Activated naive CD8-positive, alpha-beta T cell treated with anti-CD3 and anti-CD28 coated beads, Interleukin-2, amount 10 ng/mL, durations not matched to agents 7 days and 5 days (primary cell): Measurements from ENCODE around the gene GADL1. TPM values are rescaled to one million over a fixed set of nuclear protein-coding genes. Genes with fewer than 3 reads are reported as not detected.
A peak's percentile ranks its signal among the peaks of the same experiment; 100 is the strongest.

Experiments used
- ATAC-seq: fragments of 150-1000 bp; cut with Tn5 transposase; one replicate; pipeline ENCODE4 v1.10.0; 2021; ENCODE audit warnings: low read depth, moderate library complexity
- POLR2A ChIA-PET: fragments of 350-600 bp; sonication (Branson Sonifier 250); formaldehyde crosslinking; loops from one replicate; lab custom pipeline; 2021; ENCODE audit warnings: antibody characterized with exemption; lab: Charles Lee
- DNase-seq: peaks from one replicate; pipeline ENCODE4 v3.0.0; 2021
- H3K27ac Mint-ChIP-seq: one replicate; pipeline ENCODE4 v1.8.0; 2022; ENCODE audit warnings: mild to moderate bottlenecking, mixed read lengths
- H3K27me3 Mint-ChIP-seq: one replicate; pipeline ENCODE4 v1.8.0; 2022; ENCODE audit warnings: mild to moderate bottlenecking, moderate library complexity, mixed read lengths
- H3K36me3 Mint-ChIP-seq: one replicate; pipeline ENCODE4 v1.8.0; 2021; ENCODE audit warnings: mild to moderate bottlenecking, mixed read lengths
- H3K4me1 Mint-ChIP-seq: one replicate; pipeline ENCODE4 v1.8.0; 2021; ENCODE audit warnings: mixed read lengths
- H3K4me3 Mint-ChIP-seq: one replicate; pipeline ENCODE4 v1.8.0; 2022; ENCODE audit warnings: mild to moderate bottlenecking, moderate library complexity, mixed read lengths
- H3K9me3 Mint-ChIP-seq: one replicate; pipeline ENCODE4 v1.8.0; 2021; ENCODE audit warnings: mixed read lengths
- total RNA-seq, 2 experiments: library from RNA; stranded (reverse); gene quantifications; one replicate each; pipeline ENCODE4 v1.2.3, GENCODE V29; 2021

The GADL1 gene
- total RNA-seq, 2 experiments from 2014 or later, result not detected

DNA sequence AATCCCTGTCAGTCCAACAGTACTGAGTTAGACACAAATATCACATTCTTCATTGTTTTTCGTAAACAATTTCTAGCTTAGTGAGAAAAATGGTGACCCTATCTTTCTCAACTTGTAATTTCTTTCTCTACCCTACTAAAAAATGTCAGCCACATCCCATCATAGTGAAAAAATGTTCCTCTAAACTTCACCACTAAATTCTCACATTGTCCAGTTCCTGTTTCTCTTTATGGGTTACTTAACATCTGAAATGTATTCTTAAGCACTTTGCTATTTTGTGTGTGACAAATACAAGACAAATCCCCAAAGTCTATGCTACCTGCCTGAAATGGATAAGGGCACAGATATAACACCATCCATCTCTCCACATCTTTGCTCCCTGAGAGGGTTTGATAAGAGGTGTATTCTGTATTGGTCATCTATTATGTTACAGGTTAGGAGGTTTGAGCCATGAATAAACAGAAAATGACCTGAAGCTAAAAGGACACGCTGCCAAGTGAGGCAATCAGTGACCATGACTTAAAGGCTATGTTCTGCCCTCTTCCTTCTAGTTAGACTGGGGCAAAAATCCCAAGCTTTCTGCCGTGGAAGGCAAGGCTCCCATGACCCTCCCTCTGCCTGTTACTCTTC is 118.2 kb downstream of the GADL1 start:
- no peaks in the 10 kb centered on the region for H3K36me3 Mint-ChIP-seq
- H3K27ac Mint-ChIP-seq, result no peak overlapping the region
- no peaks in the 10 kb centered on the region for H3K4me1 Mint-ChIP-seq
- no peak overlapping the region for H3K4me3 Mint-ChIP-seq
- POLR2A ChIA-PET, result no interaction called here
- DNase-seq (no peak), ATAC-seq (no peak)
- peaks cover 8% of the 10 kb centered on the region for H3K27me3 Mint-ChIP-seq
- H3K9me3 Mint-ChIP-seq, result no peaks in the 10 kb centered on the region

DNA sequence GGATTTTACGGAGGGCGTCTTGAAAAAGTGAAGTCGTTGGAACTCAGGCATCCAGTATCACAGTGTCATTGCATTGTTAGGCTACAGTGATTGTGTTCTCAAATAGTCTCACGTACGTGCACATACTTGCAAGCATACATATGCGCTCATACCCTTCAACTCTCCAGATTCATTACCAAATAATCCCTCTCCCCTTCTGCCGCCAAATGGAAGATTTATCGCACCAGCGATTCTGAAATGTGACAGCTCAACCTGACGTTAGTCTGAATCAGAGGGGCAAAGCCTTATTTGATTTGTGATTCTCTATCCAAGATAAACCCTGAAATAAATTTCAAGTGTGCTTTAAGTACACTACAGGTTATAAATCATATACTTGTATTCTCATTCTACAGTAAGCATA is 119.4 kb downstream of the GADL1 start:
- DNase-seq (no peak), ATAC-seq (no peak)
- Mint-ChIP-seq H3K9me3 (no peaks in the 10 kb centered on the region), H3K4me3 (no peak overlapping the region), H3K27ac (no peak overlapping the region), H3K4me1 (no peaks in the 10 kb centered on the region), H3K27me3 (peaks cover 5% of the 10 kb centered on the region), H3K36me3 (no peaks in the 10 kb centered on the region)
- POLR2A ChIA-PET, result no interaction called here

DNA sequence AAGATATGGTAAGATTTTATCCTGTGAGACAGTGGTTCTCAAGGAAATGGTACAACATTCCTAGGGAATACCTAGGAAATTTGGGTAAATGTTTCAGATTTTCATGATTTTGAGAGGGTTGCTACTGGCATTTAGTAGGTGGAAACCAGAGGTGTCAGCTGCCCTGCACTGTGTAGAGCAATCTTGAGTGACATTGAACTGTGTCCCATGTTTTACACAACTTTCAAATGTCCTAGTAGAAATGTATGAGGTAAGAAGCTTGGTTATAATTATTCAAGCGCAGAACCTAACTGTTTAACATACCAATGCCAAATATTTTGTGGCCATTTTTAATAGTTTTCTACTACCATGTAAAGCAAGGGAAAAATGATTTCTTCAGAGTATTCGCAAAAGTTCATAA is 120.4 kb downstream of the GADL1 start:
- Mint-ChIP-seq H3K27ac (no peak overlapping the region), H3K36me3 (no peaks in the 10 kb centered on the region), H3K9me3 (no peaks in the 10 kb centered on the region), H3K4me3 (no peak overlapping the region), H3K27me3 (peaks cover 5% of the 10 kb centered on the region), H3K4me1 (no peaks in the 10 kb centered on the region)
- ATAC-seq (no peak), DNase-seq (no peak)
- POLR2A ChIA-PET, result no interaction called here

DNA sequence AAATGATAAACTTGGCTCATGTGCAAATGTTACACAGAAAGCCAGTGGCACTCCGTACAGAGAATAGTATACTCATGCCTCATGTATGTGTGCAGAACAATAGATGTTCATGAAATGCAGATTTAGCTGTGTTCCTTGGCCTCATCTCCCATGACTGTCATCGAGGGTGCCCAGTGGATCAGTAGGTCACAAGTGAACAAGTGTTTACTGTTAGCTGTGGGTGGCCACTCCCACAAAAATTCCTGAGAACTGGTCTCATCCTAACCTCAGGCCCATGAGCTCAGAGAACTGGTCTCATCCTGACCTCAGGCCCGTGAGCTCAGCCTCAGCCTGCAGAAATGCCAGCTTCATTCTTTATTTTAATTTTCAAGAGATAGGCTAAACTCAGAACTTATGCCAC is 124.1 kb downstream of the GADL1 start:
- Mint-ChIP-seq H3K27me3 (peaks cover 7% of the 10 kb centered on the region), H3K36me3 (no peaks in the 10 kb centered on the region), H3K27ac (no peak overlapping the region), H3K4me1 (peaks cover 3% of the 10 kb centered on the region), H3K4me3 (no peak overlapping the region), H3K9me3 (no peaks in the 10 kb centered on the region)
- POLR2A ChIA-PET, result no interaction called here
- DNase-seq (no peak), ATAC-seq (no peak)

DNA sequence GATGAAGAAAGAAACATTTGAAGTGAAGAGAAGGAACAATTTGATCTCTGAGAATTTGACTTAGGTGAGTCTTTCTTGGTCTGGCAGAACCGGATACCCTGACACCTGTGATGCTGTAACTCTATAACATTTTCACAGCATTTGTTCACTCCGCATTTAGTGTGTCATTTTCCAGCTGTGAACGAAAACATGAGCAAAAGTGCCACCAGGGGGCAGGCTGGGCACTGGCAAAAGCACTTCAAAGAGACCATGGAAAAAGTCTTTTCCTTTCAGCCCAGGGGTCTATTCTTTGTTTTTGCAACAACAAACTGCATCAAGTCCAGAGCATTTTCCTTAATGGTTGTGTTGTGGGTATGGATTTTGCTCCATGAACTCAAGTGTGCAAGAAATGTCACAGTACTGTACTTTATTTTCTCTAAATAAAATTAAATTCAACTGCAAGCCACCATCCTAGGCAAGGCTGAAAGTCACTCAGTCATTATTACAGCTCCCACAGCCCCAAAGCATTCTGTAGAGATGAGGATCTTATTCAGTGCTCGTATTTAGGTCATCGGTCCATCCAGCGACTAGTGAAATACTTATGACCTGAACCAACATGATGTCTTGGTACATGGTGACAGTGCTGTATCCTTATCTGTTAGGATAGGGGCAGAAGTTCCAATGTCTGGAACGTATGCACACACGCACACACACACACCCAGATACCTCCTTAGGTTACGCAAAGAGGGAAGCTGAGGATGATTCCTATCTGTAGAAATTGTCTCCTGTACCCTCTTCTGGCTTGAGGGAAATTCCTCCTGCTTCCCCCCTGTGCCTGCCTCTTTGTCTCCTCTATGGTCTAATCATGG is 125.5 kb downstream of the GADL1 start:
- H3K4me1 Mint-ChIP-seq, result peaks cover 3% of the 10 kb centered on the region
- H3K36me3 Mint-ChIP-seq, result no peaks in the 10 kb centered on the region
- H3K4me3 Mint-ChIP-seq, result no peak overlapping the region
- ATAC-seq (peak; percentile 36), DNase-seq (peak; percentile 71)
- no peak overlapping the region for H3K27ac Mint-ChIP-seq
- POLR2A ChIA-PET, result no interaction called here
- H3K27me3 Mint-ChIP-seq, result peaks cover 7% of the 10 kb centered on the region
- no peaks in the 10 kb centered on the region for H3K9me3 Mint-ChIP-seq

DNA sequence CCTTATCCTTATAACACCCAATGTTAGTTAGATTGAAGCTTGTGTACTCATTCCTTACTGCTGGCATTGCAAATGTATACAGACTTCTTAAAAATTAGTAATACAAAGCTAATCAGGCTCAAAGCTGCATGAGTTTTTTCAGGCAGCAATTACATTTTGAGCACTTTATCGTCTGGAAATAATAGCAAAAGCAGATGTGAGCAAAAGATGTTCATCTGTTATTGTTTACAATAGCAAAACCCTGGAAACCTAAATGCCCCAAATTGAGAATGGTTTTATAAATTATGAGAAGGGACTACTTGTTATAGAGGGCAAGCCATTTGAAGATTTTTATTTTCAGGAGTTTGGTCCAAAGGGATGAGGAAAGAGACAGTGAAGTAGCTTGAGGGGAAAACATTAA is 126.4 kb downstream of the GADL1 start:
- Mint-ChIP-seq H3K4me1 (peaks cover 3% of the 10 kb centered on the region), H3K27me3 (peaks cover 7% of the 10 kb centered on the region), H3K4me3 (no peak overlapping the region), H3K27ac (no peak overlapping the region), H3K9me3 (no peaks in the 10 kb centered on the region), H3K36me3 (no peaks in the 10 kb centered on the region)
- DNase-seq, result no peak
- POLR2A ChIA-PET, result no interaction called here
- ATAC-seq, result no peak

DNA sequence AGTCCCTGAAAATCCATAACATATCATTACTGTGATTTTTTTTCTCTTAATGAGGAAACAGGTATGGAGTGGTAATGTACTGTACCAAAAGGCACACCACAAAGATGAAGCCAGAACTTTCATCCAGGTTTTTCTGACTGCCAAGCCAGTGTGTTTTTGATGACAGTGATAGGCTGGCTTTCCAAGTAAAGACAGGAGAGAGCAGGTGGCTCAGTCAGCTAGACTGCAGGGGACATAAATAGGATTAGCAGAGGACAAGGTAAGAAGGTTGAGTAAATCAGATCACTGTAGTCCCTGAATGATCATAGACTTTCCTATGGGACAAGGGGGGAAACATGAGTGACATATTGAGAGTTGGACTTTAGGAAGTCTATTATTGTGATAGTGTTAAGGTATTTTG is 127.9 kb downstream of the GADL1 start:
- Mint-ChIP-seq H3K9me3 (no peaks in the 10 kb centered on the region), H3K36me3 (no peaks in the 10 kb centered on the region), H3K27ac (no peak overlapping the region), H3K4me3 (no peak overlapping the region), H3K4me1 (peaks cover 3% of the 10 kb centered on the region), H3K27me3 (peaks cover 7% of the 10 kb centered on the region)
- POLR2A ChIA-PET, result no interaction called here
- ATAC-seq, result no peak
- no peak for DNase-seq

DNA sequence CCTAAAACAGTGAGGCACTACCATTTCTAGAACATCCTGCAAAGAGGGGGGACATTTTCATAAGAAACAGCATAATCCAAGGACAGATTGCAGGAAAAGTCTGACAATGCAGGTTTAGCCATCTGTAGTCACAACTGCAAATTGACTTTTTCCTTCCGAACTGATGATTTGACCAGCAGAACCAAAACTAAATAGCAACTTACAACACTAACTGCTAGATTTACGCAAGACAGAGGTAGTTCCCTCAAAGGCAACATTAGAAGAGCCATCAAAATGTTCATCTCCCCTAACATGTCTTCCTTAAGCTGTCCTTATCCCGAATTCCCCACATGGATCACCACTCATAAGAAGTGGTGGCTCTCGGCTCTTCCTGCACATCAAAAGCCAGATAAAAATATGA is 129.6 kb downstream of the GADL1 start:
- POLR2A ChIA-PET, result no interaction called here
- Mint-ChIP-seq H3K27me3 (peaks cover 7% of the 10 kb centered on the region), H3K36me3 (no peaks in the 10 kb centered on the region), H3K4me3 (no peak overlapping the region), H3K9me3 (no peaks in the 10 kb centered on the region), H3K27ac (no peak overlapping the region), H3K4me1 (peaks cover 5% of the 10 kb centered on the region)
- ATAC-seq (no peak), DNase-seq (no peak)

DNA sequence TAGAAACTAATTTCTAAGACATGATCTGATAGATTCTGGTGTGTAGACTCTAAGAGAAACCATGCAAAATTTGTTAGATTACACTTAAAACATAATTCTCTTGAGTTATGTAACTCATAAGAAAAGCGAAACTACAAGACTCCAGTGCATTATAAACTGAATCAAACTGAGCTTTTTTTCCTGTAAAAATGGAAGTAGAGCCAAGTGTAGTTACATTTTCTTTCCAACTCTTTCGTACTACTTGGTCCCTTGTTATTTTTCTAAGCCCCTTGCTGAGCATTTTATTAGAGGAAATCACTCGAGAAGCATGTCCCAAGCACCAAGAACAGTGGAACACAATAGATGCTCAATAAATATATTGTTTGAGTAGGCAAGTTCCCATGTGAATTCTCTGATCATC is 130.2 kb downstream of the GADL1 start:
- no peaks in the 10 kb centered on the region for H3K9me3 Mint-ChIP-seq
- POLR2A ChIA-PET, result no interaction called here
- H3K36me3 Mint-ChIP-seq, result no peaks in the 10 kb centered on the region
- DNase-seq, result no peak
- peaks cover 7% of the 10 kb centered on the region for H3K27me3 Mint-ChIP-seq
- no peak overlapping the region for H3K4me3 Mint-ChIP-seq
- no peak for ATAC-seq
- no peak overlapping the region for H3K27ac Mint-ChIP-seq
- H3K4me1 Mint-ChIP-seq, result peaks cover 5% of the 10 kb centered on the region

DNA sequence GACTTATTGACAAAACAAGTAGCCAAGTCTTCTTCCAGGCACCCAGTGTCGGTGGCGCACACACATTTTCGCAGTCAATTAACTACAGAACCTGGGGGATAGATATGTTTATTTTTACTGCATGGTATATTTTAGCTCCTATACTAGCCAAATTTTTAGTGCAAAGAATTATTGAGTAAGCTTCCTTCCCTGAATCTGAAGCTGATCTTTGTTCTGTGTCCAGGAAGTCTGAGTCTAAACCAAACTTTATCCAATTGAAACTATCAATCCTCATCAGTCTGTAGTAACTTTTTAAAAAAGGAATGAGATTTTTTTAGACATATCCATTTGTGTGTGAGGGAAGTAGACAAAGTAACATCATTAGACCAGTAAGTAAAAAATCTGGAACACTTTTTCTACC is 133.1 kb downstream of the GADL1 start:
- H3K36me3 Mint-ChIP-seq, result no peaks in the 10 kb centered on the region
- peaks cover 3% of the 10 kb centered on the region for H3K27me3 Mint-ChIP-seq
- DNase-seq (no peak), ATAC-seq (no peak)
- peaks cover 2% of the 10 kb centered on the region for H3K4me1 Mint-ChIP-seq
- POLR2A ChIA-PET, result no interaction called here
- H3K4me3 Mint-ChIP-seq, result no peak overlapping the region
- no peaks in the 10 kb centered on the region for H3K9me3 Mint-ChIP-seq
- H3K27ac Mint-ChIP-seq, result no peak overlapping the region

DNA sequence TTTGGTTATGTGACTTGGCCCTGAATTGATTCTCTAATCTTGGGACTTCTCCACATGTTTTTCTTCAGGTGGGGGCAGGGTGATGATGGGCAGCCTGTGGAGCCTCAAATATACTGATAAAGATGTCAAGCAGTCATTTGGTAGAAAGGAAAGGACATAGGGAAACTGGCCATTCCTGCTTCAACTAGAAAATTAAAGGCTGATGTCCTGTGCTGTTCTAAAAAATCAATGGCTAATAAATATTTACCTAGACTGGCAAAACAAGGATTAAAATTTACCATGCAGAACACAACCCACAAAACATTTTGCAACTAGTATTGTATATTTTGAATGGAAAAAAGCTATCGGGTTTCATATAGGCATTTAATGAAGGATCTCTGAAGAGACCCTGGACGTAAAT is 133.7 kb downstream of the GADL1 start:
- no peak for DNase-seq
- Mint-ChIP-seq H3K27ac (no peak overlapping the region), H3K27me3 (peaks cover 3% of the 10 kb centered on the region), H3K36me3 (no peaks in the 10 kb centered on the region), H3K9me3 (no peaks in the 10 kb centered on the region), H3K4me3 (no peak overlapping the region), H3K4me1 (peaks cover 2% of the 10 kb centered on the region)
- no peak for ATAC-seq
- POLR2A ChIA-PET, result no interaction called here

DNA sequence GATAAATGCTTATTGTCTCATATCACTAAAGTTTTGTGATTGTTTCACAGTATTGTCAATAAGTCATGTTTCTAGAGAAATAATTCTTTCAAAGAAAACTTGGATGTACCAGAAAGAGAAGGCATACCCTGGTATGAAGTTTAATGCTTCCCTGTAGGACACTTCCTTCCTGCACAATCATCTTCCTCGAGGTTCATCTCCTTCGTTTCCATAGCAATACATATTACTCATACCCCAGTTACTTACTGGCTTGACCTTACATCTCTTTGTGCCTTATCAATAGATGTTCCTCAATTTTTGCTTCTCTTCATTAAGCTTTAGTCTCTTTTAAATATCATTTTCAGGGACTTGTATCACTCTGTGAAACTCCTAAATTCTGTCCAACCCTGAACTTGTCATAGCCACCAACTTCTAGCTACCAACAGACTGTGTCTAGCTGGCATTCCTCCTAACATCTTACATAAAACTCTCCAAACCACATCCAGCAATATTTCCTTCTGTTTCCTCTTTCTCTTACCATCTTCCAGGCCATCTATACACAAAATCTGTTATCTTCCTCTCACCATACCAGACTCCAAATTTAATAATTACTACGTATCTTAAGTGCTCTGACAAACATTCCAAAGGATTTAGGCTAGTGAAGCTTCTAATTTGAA is 134.3 kb downstream of the GADL1 start:
- Mint-ChIP-seq H3K4me1 (peaks cover 2% of the 10 kb centered on the region), H3K27ac (no peak overlapping the region), H3K4me3 (no peak overlapping the region), H3K36me3 (no peaks in the 10 kb centered on the region), H3K9me3 (no peaks in the 10 kb centered on the region), H3K27me3 (peaks cover 3% of the 10 kb centered on the region)
- DNase-seq, result no peak
- no peak for ATAC-seq
- POLR2A ChIA-PET, result no interaction called here

DNA sequence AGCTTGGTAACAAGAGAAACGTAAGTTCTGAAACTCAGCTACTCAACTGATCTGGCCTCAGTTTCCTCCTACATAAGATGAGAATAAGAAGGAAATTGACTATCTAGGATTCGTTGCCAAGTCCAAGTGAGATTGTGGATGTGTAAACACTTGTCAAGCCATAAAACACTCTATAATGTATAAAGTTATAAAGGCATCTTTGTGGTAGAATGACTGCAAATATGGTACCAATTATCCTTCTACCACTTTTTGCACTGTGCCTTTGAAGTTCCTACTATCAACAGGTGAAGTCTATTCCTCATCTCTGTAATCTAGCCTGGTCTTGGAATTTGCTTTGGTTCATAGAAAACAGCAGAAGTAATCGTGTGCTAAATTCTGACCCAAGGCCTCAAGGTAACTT is 138.2 kb downstream of the GADL1 start:
- H3K9me3 Mint-ChIP-seq, result no peaks in the 10 kb centered on the region
- DNase-seq (no peak), ATAC-seq (no peak)
- POLR2A ChIA-PET, result no interaction called here
- no peak overlapping the region for H3K27ac Mint-ChIP-seq
- peaks cover 3% of the 10 kb centered on the region for H3K27me3 Mint-ChIP-seq
- no peak overlapping the region for H3K4me3 Mint-ChIP-seq
- no peaks in the 10 kb centered on the region for H3K36me3 Mint-ChIP-seq
- peaks cover 8% of the 10 kb centered on the region for H3K4me1 Mint-ChIP-seq

DNA sequence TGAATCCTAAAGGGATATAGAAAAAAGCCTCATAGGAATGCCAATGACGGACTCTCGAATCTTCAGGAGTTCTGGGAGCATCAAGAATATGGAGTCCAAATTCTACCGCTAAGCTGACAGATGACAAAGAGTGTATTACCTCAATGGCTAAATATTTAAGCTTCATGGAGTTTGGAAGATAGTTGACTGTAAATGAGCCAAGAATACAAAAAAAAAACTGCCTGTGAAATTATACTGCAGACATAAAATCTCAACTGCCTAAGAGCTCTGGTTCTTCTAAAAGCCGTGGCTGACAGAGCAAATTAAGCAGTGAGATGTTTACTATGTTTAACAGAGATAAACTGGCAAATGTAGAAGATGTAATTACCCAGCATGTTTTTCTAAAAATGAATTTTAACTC is 140.0 kb downstream of the GADL1 start:
- DNase-seq, result no peak
- Mint-ChIP-seq H3K4me1 (peaks cover 9% of the 10 kb centered on the region), H3K27me3 (peaks cover 3% of the 10 kb centered on the region), H3K9me3 (no peaks in the 10 kb centered on the region), H3K36me3 (no peaks in the 10 kb centered on the region), H3K4me3 (no peak overlapping the region), H3K27ac (no peak overlapping the region)
- POLR2A ChIA-PET, result no interaction called here
- ATAC-seq, result no peak
